Activated CD4-positive, alpha-beta T cell treated with anti-CD3 and anti-CD28 coated beads, Interleukin-2, Interleukin-4, amounts not matched to agents 100 ng/mL and 50 ng/mL, durations not matched to agents 16 hours and 8 hours (primary cell): ENCODE measurements around the gene METTL2B.
"Not testable (repeated sequence)": the region's sequence is repeated elsewhere in the genome, so short reads cannot be mapped to it uniquely, and the experiment has no call there.

ENCODE experiments used
- DNase-seq: peaks from one replicate; pipeline ENCODE4 v3.0.0-alpha.2; 2020; ENCODE audit warnings: low spot score

Gene METTL2B

GRCh38 chr7:128454808-128455542 lies 21.6 kb upstream of the METTL2B start:
- DNase-seq = no peak

DNA sequence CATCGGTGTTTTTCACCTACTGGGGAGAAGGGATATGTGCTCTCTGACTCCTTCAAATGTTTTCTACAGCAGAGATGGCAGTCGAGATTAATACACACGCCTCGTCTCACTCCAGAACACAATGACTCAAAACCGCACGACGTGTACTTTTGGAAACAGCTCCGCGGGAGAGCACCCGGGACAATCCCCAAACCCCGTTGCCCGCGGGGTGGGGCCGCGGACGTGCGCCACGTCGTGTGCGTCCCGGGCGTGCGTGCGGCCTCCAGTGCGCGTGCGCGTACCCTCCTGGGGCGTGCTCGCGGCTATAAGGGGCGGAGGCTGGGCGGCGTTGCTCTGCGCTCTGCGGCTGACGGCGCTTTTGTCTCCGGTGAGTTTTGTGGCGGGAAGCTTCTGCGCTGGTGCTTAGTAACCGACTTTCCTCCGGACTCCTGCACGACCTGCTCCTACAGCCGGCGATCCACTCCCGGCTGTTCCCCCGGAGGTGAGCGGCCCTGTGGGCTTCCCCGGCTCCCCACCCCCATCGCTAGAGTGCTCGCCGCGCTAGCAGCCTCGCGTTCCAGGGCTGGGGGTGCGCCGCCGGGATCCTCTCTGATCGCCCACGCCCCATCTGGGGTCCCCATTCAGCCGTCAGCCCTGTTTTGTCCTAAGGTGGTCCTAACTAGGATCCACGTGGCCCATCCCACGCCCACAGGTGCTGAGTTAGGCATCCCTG lies 20.8 kb upstream of the METTL2B start, which contains the start of gene HILPDA:
HILPDA (plus strand) TSS at position 336 of the 712 bp plus-strand sequence. CDS start 1,391 bp downstream, outside the sequence.
- peak; percentile 96 for DNase-seq

DNA sequence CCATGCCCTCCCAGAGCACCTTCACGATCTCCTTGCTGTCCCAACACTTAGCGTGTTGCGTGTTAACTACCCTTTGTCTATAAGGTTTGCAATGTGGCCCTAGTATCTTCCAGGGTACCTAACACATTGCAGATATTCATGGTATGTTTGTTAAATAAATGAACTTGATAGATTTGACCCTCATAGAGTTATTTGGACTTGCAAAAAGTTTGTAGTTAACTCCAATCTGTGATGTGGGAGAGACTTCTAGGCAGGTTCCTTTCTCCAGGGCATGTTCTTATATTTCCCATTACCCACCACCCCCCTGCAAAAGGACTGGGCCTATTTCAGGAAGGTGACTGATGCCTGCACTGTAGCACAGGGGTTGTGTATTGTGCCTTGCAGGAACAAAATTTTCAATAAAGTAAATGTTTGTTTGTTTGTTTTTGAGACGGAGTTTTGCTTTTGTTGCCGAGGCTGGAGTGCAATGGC lies 20.3 kb upstream of the METTL2B start:
- no peak for DNase-seq

DNA sequence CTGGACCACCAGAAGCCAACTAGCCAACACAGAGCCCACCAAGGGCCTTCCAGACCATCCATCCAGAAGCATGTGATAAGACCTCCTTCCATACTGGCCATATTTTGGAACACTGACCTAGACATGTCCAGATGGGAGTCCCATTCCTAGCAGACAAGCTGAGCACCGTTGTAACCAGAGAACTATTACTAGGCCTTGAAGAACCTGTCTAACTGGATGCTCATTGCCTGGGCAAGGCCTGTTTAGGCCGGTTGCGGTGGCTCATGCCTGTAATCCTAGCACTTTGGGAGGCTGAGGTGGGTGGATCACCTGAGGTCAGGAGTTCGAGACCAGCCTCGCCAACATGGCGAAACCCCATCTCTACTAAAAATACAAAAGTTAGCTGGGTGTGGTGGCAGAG lies 19.2 kb upstream of the METTL2B start:
- DNase-seq = not testable (repeated sequence)

DNA sequence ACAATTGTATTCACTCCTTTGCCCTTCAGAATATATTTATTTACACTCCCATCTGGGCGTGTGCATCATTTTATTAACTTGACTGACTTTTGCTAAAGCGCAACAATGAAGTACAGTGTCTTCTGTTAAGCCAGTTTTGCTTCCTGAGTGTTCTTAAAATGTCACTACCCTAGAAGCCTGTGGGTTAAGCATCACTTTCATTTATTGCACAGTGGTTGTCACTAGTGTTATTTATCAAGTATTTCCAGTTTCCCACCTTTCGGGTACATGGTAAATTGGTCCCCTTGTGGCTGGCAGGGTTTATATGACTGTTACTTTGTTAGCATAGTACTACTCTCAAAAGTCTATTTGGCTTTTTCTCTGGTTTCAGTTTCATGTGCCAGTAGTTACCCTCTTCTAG lies 17.6 kb upstream of the METTL2B start:
- DNase-seq = peak; percentile 75

DNA sequence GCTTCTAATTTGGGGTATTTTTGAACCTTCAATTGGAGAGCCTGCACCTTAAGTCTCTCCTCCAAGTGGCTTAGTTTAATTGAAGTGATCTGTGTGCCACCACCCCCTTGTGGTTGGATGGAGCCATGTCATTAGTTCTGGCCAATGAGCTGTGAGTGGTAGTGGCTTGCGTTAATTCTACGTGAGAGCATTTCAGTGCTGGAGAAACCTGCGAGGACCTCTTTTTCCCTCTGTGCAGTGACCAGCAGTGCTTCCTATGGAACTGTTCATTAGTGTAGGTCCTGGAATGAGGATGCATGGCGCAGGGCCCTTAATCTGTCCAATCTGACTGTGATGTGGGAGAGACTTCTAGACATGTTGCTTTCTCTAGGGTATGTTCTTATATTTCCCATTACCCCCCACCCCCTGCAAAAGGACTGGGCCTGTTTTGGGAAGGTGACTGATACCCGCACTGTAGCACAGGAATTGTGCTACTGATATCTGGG lies 17.1 kb upstream of the METTL2B start:
- peak; percentile 77 for DNase-seq

DNA sequence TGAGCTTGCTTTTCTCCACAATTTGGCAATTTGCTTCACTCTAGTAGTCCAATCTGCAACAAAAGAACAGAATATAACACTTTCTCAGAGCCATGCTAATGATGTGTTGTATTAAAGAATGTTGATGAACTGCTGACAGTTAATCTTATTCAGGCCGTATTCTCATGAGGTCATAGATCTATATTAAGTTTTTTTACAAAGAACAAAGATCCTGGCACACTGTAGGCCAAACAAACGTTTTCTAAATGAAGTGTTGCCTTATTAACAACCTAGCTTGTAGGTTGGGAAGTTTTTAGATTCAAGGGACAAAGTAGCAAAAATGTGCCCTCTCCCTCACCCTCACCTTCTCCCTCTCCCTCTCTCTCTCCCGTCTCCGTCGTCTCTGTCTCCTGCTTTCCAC lies 14.1 kb upstream of the METTL2B start:
- DNase-seq = no peak

- DNase-seq = not testable (repeated sequence)
Measured at GRCh38 chr7:128463345-128463744, 13.2 kb upstream of the METTL2B start.

GRCh38 chr7:128463933-128464332 lies 12.6 kb upstream of the METTL2B start:
- not testable (repeated sequence) for DNase-seq

DNA sequence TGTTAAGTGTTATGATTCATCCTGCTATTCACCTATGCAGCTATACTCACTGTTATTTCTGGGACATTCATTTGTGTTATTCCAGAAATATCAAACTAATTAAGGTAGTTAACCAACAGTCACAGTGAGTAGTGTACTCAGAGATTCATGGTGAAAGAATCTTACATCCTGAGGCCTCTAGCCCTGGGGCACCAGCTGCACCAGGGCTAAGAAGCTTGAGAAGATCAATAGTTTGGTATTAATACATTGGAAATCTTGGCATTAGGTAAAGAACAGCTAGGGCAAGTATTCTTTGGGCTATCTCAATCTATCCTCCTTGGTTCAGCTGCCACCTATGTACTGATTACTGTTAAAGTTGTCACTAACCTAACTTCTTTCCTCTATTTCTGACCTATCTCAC lies 9.7 kb upstream of the METTL2B start:
- not testable (repeated sequence) for DNase-seq

DNA sequence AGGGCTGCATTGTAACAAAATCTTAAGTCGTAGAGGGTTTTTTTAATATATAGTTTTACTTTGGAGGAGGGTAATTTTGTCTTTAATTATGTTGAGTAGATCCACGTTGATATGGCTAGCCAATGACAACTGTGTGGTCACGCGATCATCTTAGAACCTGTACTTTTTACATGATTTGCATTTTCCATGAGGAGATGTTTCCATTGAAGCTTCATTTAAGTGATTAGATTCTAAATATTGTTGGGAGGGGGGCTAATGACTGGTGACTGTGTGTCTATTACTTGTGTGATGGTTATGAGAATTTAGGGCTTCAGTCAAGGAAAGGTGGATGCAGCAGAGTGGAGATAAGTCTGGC lies 765 bp downstream of the METTL2B start:
- not testable (repeated sequence) for DNase-seq

- not testable (repeated sequence) for DNase-seq
Measured at GRCh38 chr7:128479082-128479481, 2.5 kb downstream of the METTL2B start.

DNA sequence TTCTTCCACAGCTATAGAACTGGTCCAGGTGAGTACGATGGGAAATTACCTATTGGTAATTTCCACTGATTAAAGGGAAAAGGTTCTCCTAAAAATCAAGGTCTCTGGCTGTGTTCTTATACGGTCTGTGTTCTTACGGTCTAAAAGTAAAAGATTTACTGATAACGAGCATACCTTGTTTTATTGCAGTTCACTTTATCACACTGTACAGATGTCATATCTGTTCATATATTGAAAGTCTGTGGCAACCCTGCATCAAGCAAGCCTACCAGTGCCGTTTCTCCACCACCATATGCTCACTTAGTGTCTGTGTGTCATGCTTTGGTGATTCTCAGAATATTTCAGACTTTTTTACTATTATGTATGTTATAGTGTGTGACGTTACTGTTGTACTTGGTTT lies 11.6 kb downstream of the METTL2B start:
- not testable (repeated sequence) for DNase-seq

DNA sequence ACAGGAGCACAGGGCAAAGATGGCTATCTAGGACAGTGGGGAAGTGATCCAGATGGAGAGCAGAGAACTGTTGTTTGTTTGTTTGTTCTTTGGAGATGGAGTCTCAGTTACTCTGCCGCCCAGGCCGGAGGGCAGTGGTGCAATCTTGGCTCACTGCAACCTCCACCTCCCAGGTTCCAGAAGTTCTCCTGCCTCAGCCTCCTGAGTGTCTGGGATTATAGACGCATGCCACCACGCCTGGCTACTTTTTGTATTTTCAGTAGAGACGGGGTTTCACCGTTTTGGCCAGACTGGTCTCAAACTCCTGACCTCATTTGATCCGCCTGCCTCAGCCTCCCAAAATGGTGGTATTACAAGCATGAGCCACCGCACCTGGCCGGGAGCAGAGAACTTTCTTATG lies 20.9 kb downstream of the METTL2B start:
- DNase-seq = no peak

GRCh38 chr7:128505416-128505815 lies 28.9 kb downstream of the METTL2B start:
- DNase-seq = not testable (repeated sequence)

DNA sequence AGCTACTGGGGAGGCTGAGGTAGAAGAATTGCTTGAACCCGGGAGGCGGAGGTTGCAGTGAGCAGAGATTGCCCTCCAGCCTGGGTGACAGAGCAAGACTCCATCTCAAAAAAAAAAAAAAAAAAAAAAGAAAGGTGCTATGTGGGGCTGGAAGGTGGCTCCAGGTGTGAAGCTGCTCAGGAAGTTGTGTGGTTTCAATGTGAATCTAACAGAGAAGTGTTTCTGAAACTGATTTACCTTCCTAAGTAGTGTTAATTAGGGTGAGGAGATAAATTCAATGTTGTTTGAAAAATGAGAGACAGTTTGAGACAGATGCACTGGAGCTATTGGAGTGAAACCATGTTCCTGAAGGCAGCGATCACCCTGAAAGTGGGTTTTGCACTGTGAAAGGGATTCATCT lies 30.3 kb downstream of the METTL2B start:
- not testable (repeated sequence) for DNase-seq

GRCh38 chr7:128507321-128507993 lies 30.9 kb downstream of the METTL2B start:
- DNase-seq = not testable (repeated sequence)

DNA sequence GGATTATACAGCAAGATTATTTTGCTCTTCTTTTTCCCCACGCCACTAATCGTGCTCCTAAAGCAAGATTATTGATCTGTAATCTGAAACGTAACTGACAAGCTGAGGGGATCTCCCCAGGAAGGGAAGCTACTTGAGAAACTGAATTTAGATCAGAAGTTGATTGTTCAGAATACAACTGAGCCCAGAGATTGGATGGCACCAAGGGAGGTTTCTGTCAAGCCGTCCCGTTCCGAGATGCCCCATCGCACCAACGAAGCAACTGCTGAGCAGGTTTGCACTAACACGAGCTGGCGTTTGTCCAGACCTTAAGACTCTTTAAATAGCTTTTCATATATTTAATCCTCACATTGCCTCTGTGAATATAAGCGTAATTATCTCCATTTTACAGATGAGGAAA lies 35.1 kb downstream of the METTL2B start:
- peak; percentile 15 for DNase-seq

- not testable (repeated sequence) for DNase-seq
Measured at GRCh38 chr7:128515232-128515631, 38.7 kb downstream of the METTL2B start.

GRCh38 chr7:128517023-128517422 lies 40.5 kb downstream of the METTL2B start:
- not testable (repeated sequence) for DNase-seq

- DNase-seq = peak; percentile 53
Measured at GRCh38 chr7:128523226-128523931, 46.8 kb downstream of the METTL2B start.
